Activated naive CD8-positive, alpha-beta T cell treated with anti-CD3 and anti-CD28 coated beads, Interleukin-2, amount 10 ng/mL, durations not matched to agents 7 days and 5 days (primary cell): ENCODE data around the gene SH2D3A. TPM values are rescaled to one million over a fixed set of nuclear protein-coding genes. Genes with fewer than 3 reads are reported as not detected.
"Not testable (repeated sequence)": the region's sequence is repeated elsewhere in the genome, so short reads cannot be mapped to it uniquely, and the experiment has no call there.

Experiments
- ATAC-seq: fragments of 150-1000 bp; cut with Tn5 transposase; one replicate; pipeline ENCODE4 v1.10.0; 2021; ENCODE audit warnings: low read depth, moderate library complexity
- POLR2A ChIA-PET: fragments of 350-600 bp; sonication (Branson Sonifier 250); formaldehyde crosslinking; loops from one replicate; lab custom pipeline; 2021; ENCODE audit warnings: antibody characterized with exemption; lab: Charles Lee
- DNase-seq: peaks from one replicate; pipeline ENCODE4 v3.0.0; 2021
- H3K27ac Mint-ChIP-seq: one replicate; pipeline ENCODE4 v1.8.0; 2022; ENCODE audit warnings: mild to moderate bottlenecking, mixed read lengths
- H3K27me3 Mint-ChIP-seq: one replicate; pipeline ENCODE4 v1.8.0; 2022; ENCODE audit warnings: mild to moderate bottlenecking, moderate library complexity, mixed read lengths
- H3K36me3 Mint-ChIP-seq: one replicate; pipeline ENCODE4 v1.8.0; 2021; ENCODE audit warnings: mild to moderate bottlenecking, mixed read lengths
- H3K4me1 Mint-ChIP-seq: one replicate; pipeline ENCODE4 v1.8.0; 2021; ENCODE audit warnings: mixed read lengths
- H3K4me3 Mint-ChIP-seq: one replicate; pipeline ENCODE4 v1.8.0; 2022; ENCODE audit warnings: mild to moderate bottlenecking, moderate library complexity, mixed read lengths
- H3K9me3 Mint-ChIP-seq: one replicate; pipeline ENCODE4 v1.8.0; 2021; ENCODE audit warnings: mixed read lengths
- total RNA-seq, 2 experiments: library from RNA; stranded (reverse); gene quantifications; one replicate each; pipeline ENCODE4 v1.2.3, GENCODE V29; 2021

Gene SH2D3A
- total RNA-seq, 2 experiments from 2014 or later, result 35.5 to 35.7 TPM

- Mint-ChIP-seq H3K4me3 (no peak overlapping the region), H3K36me3 (peaks cover 1% of the 10 kb centered on the region), H3K27ac (no peak overlapping the region), H3K27me3 (no peaks in the 10 kb centered on the region), H3K4me1 (peaks cover 21% of the 10 kb centered on the region), H3K9me3 (peaks cover 4% of the 10 kb centered on the region)
- no peak for ATAC-seq
- DNase-seq, result no peak
- POLR2A ChIA-PET, result no interaction called here
These were observed 49.7 kb downstream of the SH2D3A start for GRCh38 chr19:6717441-6717971.

- H3K4me3 Mint-ChIP-seq, result no peak overlapping the region
- H3K4me1 Mint-ChIP-seq, result peaks cover 18% of the 10 kb centered on the region
- H3K9me3 Mint-ChIP-seq, result peaks cover 4% of the 10 kb centered on the region
- H3K27me3 Mint-ChIP-seq, result no peaks in the 10 kb centered on the region
- H3K36me3 Mint-ChIP-seq, result peaks cover 1% of the 10 kb centered on the region
- DNase-seq, result no peak
- no peak for ATAC-seq
- H3K27ac Mint-ChIP-seq, result no peak overlapping the region
- POLR2A ChIA-PET, result no interaction called here
These were observed 50.2 kb downstream of the SH2D3A start for GRCh38 chr19:6717036-6717435.

GRCh38 chr19:6716610-6716970 is 50.6 kb downstream of the SH2D3A start:
- H3K36me3 Mint-ChIP-seq, result peaks cover 1% of the 10 kb centered on the region
- no peaks in the 10 kb centered on the region for H3K27me3 Mint-ChIP-seq
- H3K9me3 Mint-ChIP-seq, result peaks cover 4% of the 10 kb centered on the region
- no peak overlapping the region for H3K4me3 Mint-ChIP-seq
- no peak overlapping the region for H3K27ac Mint-ChIP-seq
- peaks cover 14% of the 10 kb centered on the region for H3K4me1 Mint-ChIP-seq
- ATAC-seq, result no peak
- POLR2A ChIA-PET, result no interaction called here
- DNase-seq, result no peak

- Mint-ChIP-seq H3K27me3 (peaks cover 13% of the 10 kb centered on the region), H3K4me1 (peaks cover 18% of the 10 kb centered on the region), H3K36me3 (peaks cover 1% of the 10 kb centered on the region), H3K4me3 (no peak overlapping the region), H3K9me3 (peaks cover 4% of the 10 kb centered on the region), H3K27ac (no peak overlapping the region)
- no peak for DNase-seq
- POLR2A ChIA-PET, result interaction anchor here (0.9 to 1.2 kb wide), 2 partner anchors 10 kb away, joined by 3 read pairs; no protein-coding TSS in a partner anchor
- no peak for ATAC-seq
These were observed 52.3 kb downstream of the SH2D3A start for GRCh38 chr19:6714749-6715555.

- peaks cover 4% of the 10 kb centered on the region for H3K9me3 Mint-ChIP-seq
- H3K4me3 Mint-ChIP-seq, result no peak overlapping the region
- DNase-seq (no peak), ATAC-seq (no peak)
- peaks cover 1% of the 10 kb centered on the region for H3K36me3 Mint-ChIP-seq
- POLR2A ChIA-PET, result no interaction called here
- peaks cover 12% of the 10 kb centered on the region for H3K4me1 Mint-ChIP-seq
- H3K27ac Mint-ChIP-seq, result no peak overlapping the region
- peaks cover 20% of the 10 kb centered on the region for H3K27me3 Mint-ChIP-seq
These were observed 53.2 kb downstream of the SH2D3A start for GRCh38 chr19:6713773-6714692.

GRCh38 chr19:6712692-6713670 is 54.3 kb downstream of the SH2D3A start:
- POLR2A ChIA-PET, result no interaction called here
- no peak overlapping the region for H3K27ac Mint-ChIP-seq

GRCh38 chr19:6712231-6712630 is 55.0 kb downstream of the SH2D3A start:
- Mint-ChIP-seq H3K4me3 (no peak overlapping the region), H3K27me3 (peaks cover 31% of the 10 kb centered on the region), H3K27ac (no peak overlapping the region), H3K4me1 (peaks cover 9% of the 10 kb centered on the region), H3K36me3 (no peaks in the 10 kb centered on the region), H3K9me3 (peaks cover under 1% of the 10 kb centered on the region)
- POLR2A ChIA-PET, result no interaction called here
- no peak for ATAC-seq
- DNase-seq, result no peak

More at GRCh38 chr19:6712692-6713670, 54.3 kb downstream of the SH2D3A start:
- no peak for ATAC-seq
- H3K9me3 Mint-ChIP-seq, result peaks cover 4% of the 10 kb centered on the region
- no peak for DNase-seq
- H3K4me3 Mint-ChIP-seq, result no peak overlapping the region
- peaks cover 30% of the 10 kb centered on the region for H3K27me3 Mint-ChIP-seq
- peaks cover 1% of the 10 kb centered on the region for H3K36me3 Mint-ChIP-seq
- peaks cover 13% of the 10 kb centered on the region for H3K4me1 Mint-ChIP-seq

GRCh38 chr19:6711605-6712004 is 55.6 kb downstream of the SH2D3A start:
- DNase-seq, result no peak
- no peak for ATAC-seq
- peaks cover 9% of the 10 kb centered on the region for H3K4me1 Mint-ChIP-seq
- POLR2A ChIA-PET, result no interaction called here
- peaks cover 31% of the 10 kb centered on the region for H3K27me3 Mint-ChIP-seq
- H3K4me3 Mint-ChIP-seq, result no peak overlapping the region
- H3K36me3 Mint-ChIP-seq, result no peaks in the 10 kb centered on the region
- H3K9me3 Mint-ChIP-seq, result no peaks in the 10 kb centered on the region
- H3K27ac Mint-ChIP-seq, result no peak overlapping the region

- Mint-ChIP-seq H3K9me3 (no peaks in the 10 kb centered on the region), H3K36me3 (no peaks in the 10 kb centered on the region), H3K27me3 (peaks cover 31% of the 10 kb centered on the region), H3K4me3 (no peak overlapping the region), H3K4me1 (peaks cover 11% of the 10 kb centered on the region), H3K27ac (no peak overlapping the region)
- ATAC-seq (no peak), DNase-seq (no peak)
- POLR2A ChIA-PET, result no interaction called here
These were observed 56.2 kb downstream of the SH2D3A start for GRCh38 chr19:6711078-6711361.

GRCh38 chr19:6710273-6711077 is 56.8 kb downstream of the SH2D3A start:
- ATAC-seq (no peak), DNase-seq (no peak)
- Mint-ChIP-seq H3K27ac (peak overlapping the region; percentile 80), H3K9me3 (no peaks in the 10 kb centered on the region), H3K27me3 (peaks cover 31% of the 10 kb centered on the region), H3K4me1 (peaks cover 11% of the 10 kb centered on the region), H3K4me3 (peak overlapping the region; percentile 53), H3K36me3 (no peaks in the 10 kb centered on the region)
- POLR2A ChIA-PET, result no interaction called here

- ATAC-seq (no peak), DNase-seq (no peak)
- peaks cover 11% of the 10 kb centered on the region for H3K4me1 Mint-ChIP-seq
- no peaks in the 10 kb centered on the region for H3K36me3 Mint-ChIP-seq
- peaks cover 35% of the 10 kb centered on the region for H3K27me3 Mint-ChIP-seq
- H3K4me3 Mint-ChIP-seq, result no peak overlapping the region
- no peak overlapping the region for H3K27ac Mint-ChIP-seq
- POLR2A ChIA-PET, result no interaction called here
- H3K9me3 Mint-ChIP-seq, result no peaks in the 10 kb centered on the region
These were observed 57.7 kb downstream of the SH2D3A start for GRCh38 chr19:6709549-6709948.

- H3K27ac Mint-ChIP-seq, H3K36me3 Mint-ChIP-seq, ATAC-seq, H3K9me3 Mint-ChIP-seq, DNase-seq, POLR2A ChIA-PET, H3K4me3 Mint-ChIP-seq: not testable (repeated sequence)
- Mint-ChIP-seq H3K4me1 (peaks cover 11% of the 10 kb centered on the region), H3K27me3 (peaks cover 35% of the 10 kb centered on the region)
These were observed 58.3 kb downstream of the SH2D3A start for GRCh38 chr19:6708913-6709312.
